Embryonic facial prominence (tissue), 1 donor: Measurements from ENCODE around the gene REXO1.

Source experiments
- DNase-seq: peaks from one replicate; pipeline ENCODE4 v3.0.0-alpha.2; 2016; ENCODE audit errors: extremely low spot score

Gene REXO1

GRCh38 chr19:1828279-1829238 lies 19.7 kb downstream of the REXO1 start:
- no peak for DNase-seq

GRCh38 chr19:1827566-1828278 lies 20.6 kb downstream of the REXO1 start:
- DNase-seq: no peak

GRCh38 chr19:1826557-1827521 lies 21.4 kb downstream of the REXO1 start:
- DNase-seq: no peak

GRCh38 chr19:1825909-1826556 lies 22.2 kb downstream of the REXO1 start:
- DNase-seq: no peak

- no peak for DNase-seq
Measured at GRCh38 chr19:1824252-1824622, 24.0 kb downstream of the REXO1 start.

- no peak for DNase-seq
Measured at GRCh38 chr19:1823539-1824251, 24.6 kb downstream of the REXO1 start.

GRCh38 chr19:1823020-1823419 lies 25.3 kb downstream of the REXO1 start:
- no peak for DNase-seq

GRCh38 chr19:1822210-1822609 lies 26.1 kb downstream of the REXO1 start:
- no peak for DNase-seq

GRCh38 chr19:1819341-1820255 lies 28.7 kb downstream of the REXO1 start:
- no peak for DNase-seq

GRCh38 chr19:1818549-1819195 lies 29.6 kb downstream of the REXO1 start:
- DNase-seq: no peak

- no peak for DNase-seq
Measured at GRCh38 chr19:1817553-1818179, 30.6 kb downstream of the REXO1 start.

GRCh38 chr19:1816530-1817298 lies 31.6 kb downstream of the REXO1 start:
- DNase-seq: no peak

- DNase-seq: no peak
Measured at GRCh38 chr19:1815605-1816529, 32.4 kb downstream of the REXO1 start.

- DNase-seq: no peak
Measured at GRCh38 chr19:1814833-1815604, 33.3 kb downstream of the REXO1 start.

- DNase-seq: no peak
Measured at GRCh38 chr19:1814391-1814790, 33.9 kb downstream of the REXO1 start.
